K562 (cell line): ENCODE data around the gene SH3BGRL3. TPM values are rescaled to one million over a fixed set of nuclear protein-coding genes. Genes with fewer than 3 reads are reported as not detected.

Source experiments
- ATAC-seq: fragments of 200-7000 bp; cut with Tn5 transposase; 3 replicates; pipeline ENCODE4 v1.9.1; 2020; ENCODE audit warnings: moderate library complexity
- BruUV-seq: library from RNA; stranded (reverse); fragments of 400-500 nt; replicated peaks from 2 replicates; lab custom pipeline; 2021; lab: Mats Ljungman, UMichigan
- CTCF ChIA-PET: fragments of 300-600 bp; formaldehyde crosslinking; extraction: SDS; loops from one replicate; lab custom pipeline; 2021; ENCODE audit warnings: low intra/inter-chr PET ratio; lab: Yijun Ruan, JAX
- POLR2A ChIA-PET: fragments of 300-600, 350-650 bp; sonication (Branson Sonifier 250); formaldehyde crosslinking; extraction: SDS; loops from one replicate; lab custom pipeline; 2021; ENCODE audit warnings: antibody characterized with exemption, inconsistent platforms; lab: Yijun Ruan, JAX
- DNase-seq, 4 experiments: peaks; one replicate each; pipeline versions ENCODE4 v3.0.0 to v3.0.0-alpha.2; 2011 to 2018; ENCODE audit warnings: low spot score in 3 of 4, mixed read lengths in 3 of 4; ENCODE audit errors: extremely low read depth in 1 of 4
- FAIRE-seq: peaks from 2 replicates; lab custom pipeline; 2011; peaks lifted over from hg19 to GRCh38; lab: Jason Lieb, UNC
- H2AFZ ChIP-seq: 2 replicates; pipeline ENCODE4 v1.6.0; 2011; ENCODE audit warnings: low read depth, low read length, control low read depth, inconsistent platforms
- H3K27ac ChIP-seq: fragments of 200-600 bp; 3 replicates; pipeline ENCODE4 v1.8.0; 2011; ENCODE audit warnings: low read depth, mild to moderate bottlenecking, control low read depth, inconsistent platforms, low read length, moderate library complexity, mixed read lengths; ENCODE audit errors: extremely low read depth
- H3K27me3 ChIP-seq, 2 experiments: fragments of 300-600 bp in 1 of 2; 2 replicates in 1 of 2; 3 replicates in 1 of 2; pipeline versions ENCODE4 v1.6.0 to v1.8.0; 2011; ENCODE audit warnings: inconsistent platforms in 2 of 2, low read length in 2 of 2, mild to moderate bottlenecking in 1 of 2, mixed read lengths in 1 of 2, moderate library complexity in 1 of 2; ENCODE audit not compliant: control insufficient read depth in 2 of 2, insufficient read depth in 2 of 2
- H3K36me3 ChIP-seq: fragments of 300-600 bp; 3 replicates; pipeline ENCODE4 v1.8.0; 2011; ENCODE audit warnings: mild to moderate bottlenecking, low read length, inconsistent platforms; ENCODE audit not compliant: control insufficient read depth, insufficient read depth
- H3K4me1 ChIP-seq, 2 experiments: fragments of 200-600 bp in 1 of 2; replicated peaks in 1 of 2; 2 replicates in 1 of 2; 3 replicates in 1 of 2; pipeline versions ENCODE4 v1.5.1 to v1.8.0; 2011; ENCODE audit warnings: inconsistent platforms in 2 of 2, low read length in 2 of 2, mild to moderate bottlenecking in 1 of 2, mixed read lengths in 1 of 2, moderate library complexity in 1 of 2; ENCODE audit not compliant: control insufficient read depth in 2 of 2, insufficient read depth in 2 of 2
- H3K4me2 ChIP-seq: 2 replicates; pipeline ENCODE4 v1.6.1; 2011; ENCODE audit warnings: low read length, control low read depth, inconsistent platforms, mixed read lengths; ENCODE audit not compliant: insufficient read depth
- H3K4me3 ChIP-seq: fragments of 200-600 bp; sonication (generic), shearing (Covaris generic); 2 replicates; pipeline ENCODE4 v1.5.1; 2016; ENCODE audit warnings: control low read depth, inconsistent platforms
- H3K79me2 ChIP-seq: fragments of 200-600 bp; 3 replicates; pipeline ENCODE4 v1.8.0; 2011; ENCODE audit warnings: low read length, inconsistent platforms; ENCODE audit not compliant: control insufficient read depth, insufficient read depth
- H3K9ac ChIP-seq, 2 experiments: 2 replicates each; pipeline versions ENCODE4 v1.6.0 to v1.6.1; 2011; ENCODE audit warnings: low read depth in 2 of 2, low read length in 2 of 2, control low read depth in 1 of 2, inconsistent platforms in 1 of 2, mild to moderate bottlenecking in 1 of 2, mixed read lengths in 1 of 2; ENCODE audit not compliant: insufficient read depth in 1 of 2
- H3K9me1 ChIP-seq: one replicate; pipeline ENCODE4 v1.6.0; 2011; ENCODE audit warnings: inconsistent platforms, mild to moderate bottlenecking, low read length, moderate library complexity; ENCODE audit not compliant: control insufficient read depth, insufficient read depth
- H3K9me3 ChIP-seq: replicated peaks from 2 replicates; pipeline ENCODE4 v1.5.1; 2011; ENCODE audit warnings: low read depth, low read length, inconsistent platforms; ENCODE audit not compliant: control insufficient read depth, insufficient read depth
- H4K20me1 ChIP-seq: replicated peaks from 2 replicates; pipeline ENCODE4 v1.6.1; 2011; ENCODE audit warnings: low read length, inconsistent platforms, mixed read lengths; ENCODE audit not compliant: control insufficient read depth, insufficient read depth
- ARID3B ChIP-seq: fragments of 250-450 bp; sonication (Bioruptor Pico); IDR thresholded peaks from 2 replicates; pipeline ENCODE4 v1.4.0; 2020; ENCODE audit warnings: borderline replicate concordance
- CSDE1 ChIP-seq, 2 experiments: fragments of 450-650 bp; IDR thresholded peaks; 2 replicates each; pipeline ENCODE4 v1.6.1; 2016; ENCODE audit warnings: mild to moderate bottlenecking in 1 of 2
- FOXJ3 ChIP-seq: sonication (generic); formaldehyde crosslinking; IDR thresholded peaks from 2 replicates; pipeline ENCODE4 v1.4.0; 2020; ENCODE audit warnings: mild to moderate bottlenecking, missing genetic modification reagents
- GMEB1 ChIP-seq: fragments of 250-450 bp; sonication (Bioruptor Pico); IDR thresholded peaks from 2 replicates; pipeline ENCODE4 v1.4.0; 2020; ENCODE audit warnings: mild to moderate bottlenecking
- ILK ChIP-seq: fragments of 450-650 bp; IDR thresholded peaks from 2 replicates; pipeline ENCODE4 v1.6.1; 2016; ENCODE audit warnings: missing genetic modification characterization, low read depth, mild to moderate bottlenecking, missing compliant biosample characterization, moderate library complexity, borderline replicate concordance
- MEF2D ChIP-seq: conservative IDR thresholded peaks from 2 replicates; pipeline ENCODE4 v1.6.1; 2016; ENCODE audit warnings: low read depth, missing genetic modification characterization, missing compliant biosample characterization
- PKNOX1 ChIP-seq: fragments of 450-650 bp; IDR thresholded peaks from 2 replicates; pipeline ENCODE4 v1.6.1; 2016
- SIN3B ChIP-seq: fragments of 450-650 bp; IDR thresholded peaks from 2 replicates; pipeline ENCODE4 v1.6.1; 2017; ENCODE audit warnings: low read depth, mild to moderate bottlenecking, moderate library complexity
- TCFL5 ChIP-seq: fragments of 250-450 bp; sonication (Bioruptor Pico); conservative IDR thresholded peaks from 2 replicates; pipeline ENCODE4 v1.6.1; 2021; ENCODE audit warnings: mild to moderate bottlenecking, moderate library complexity, matching md5 sums
- ZNF584 ChIP-seq: fragments of 200-800 bp; sonication (Bioruptor generic); IDR thresholded peaks from 2 replicates; pipeline ENCODE4 v1.6.1; 2016; ENCODE audit warnings: low read depth, mild to moderate bottlenecking, missing genetic modification characterization, missing compliant biosample characterization
- ZNF707 ChIP-seq: fragments of 250-450 bp; sonication (Bioruptor Pico); conservative IDR thresholded peaks from 2 replicates; pipeline ENCODE4 v1.8.0; 2022; ENCODE audit warnings: inconsistent platforms, mild to moderate bottlenecking, moderate library complexity
- WGBS: fragments of 100-300 bp; shearing (Covaris generic); methylation state at CpG from one replicate; pipeline ENCODE4 v1.1.6; 2016; ENCODE audit warnings: low coverage, mixed read lengths; ENCODE audit not compliant: insufficient coverage; ENCODE audit errors: missing lambda C conversion rate; 5-methylcytosine and 5-hydroxymethylcytosine counted together
- in situ Hi-C: fragments of 300-500 bp; cut with MboI; formaldehyde crosslinking; loops from 4 replicates; pipeline ENCODE4 v1.15.0; 2018; ENCODE audit warnings: inconsistent platforms, mixed read lengths
- intact Hi-C: fragments of 100-400 bp; cut with micrococcal nuclease; formaldehyde crosslinking; loops from 2 replicates; pipeline ENCODE4 v1.14.2; 2022
- polyA plus RNA-seq, 8 experiments: library from polyadenylated mRNA; depleted of rRNA in 4 of 8; stranded (reverse) in 5 of 8; unstranded in 3 of 8; fragments of >200 nt; fragmentation: Nextera tagmentation in 2 of 8; fragmentation: Illumina TruSeq in 1 of 8; extraction: Ambion mirVana in 2 of 8; extraction: Trizol in 1 of 8; gene quantifications; 2 replicates each; pipeline versions ENCODE4 v1.2.1 to v1.2.3, GENCODE V29; 2011 to 2014; ENCODE audit warnings: inconsistent platforms in 1 of 8, missing spikeins in 1 of 8
- total RNA-seq, 7 experiments: library from RNA; depleted of rRNA in 6 of 7; stranded (reverse); fragments of >200 nt in 6 of 7; fragmentation: Illumina TruSeq in 2 of 7; extraction: Trizol in 2 of 7; gene quantifications; 2 replicates each; pipeline versions ENCODE4 v1.2.1 to v1.2.3, GENCODE V29; 2011 to 2021; ENCODE audit warnings: low replicate concordance in 1 of 7

The SH3BGRL3 gene
- total and polyA plus RNA-seq, 9 of the 15 experiments (the other 6 are each of a cell fraction or from before 2014, with no cell fraction given) = 30.3 to 140 (median 54.2) TPM

GRCh38 chr1:26233903-26234643 lies 45.8 kb upstream of the SH3BGRL3 start, which contains the start of gene CEP85 (continued):
- TF ChIP-seq TCFL5 = no peak; the same call in 1 of the 2 replicates
- TF ChIP-seq ZNF584 = no peak
- no peak for TF ChIP-seq CSDE1 (IDR thresholded peaks at IDR 0.05)
- peak; percentile 34; the same call in 1 of the 2 replicates for TF ChIP-seq PKNOX1
- no peak for TF ChIP-seq FOXJ3 (CRISPR knock-in tag)

- Histone ChIP-seq H3K27ac (peak overlapping the region; percentile 89), H3K27me3 (no peaks in the 10 kb centered on the region), H3K9me3 (no peaks in the 10 kb centered on the region), H4K20me1 (peaks cover 23% of the 10 kb centered on the region; the same call in 1 of the 2 replicates), H3K36me3 (peaks cover 28% of the 10 kb centered on the region), H3K4me3 (peak overlapping the region; percentile 76), H3K79me2 (peaks cover 62% of the 10 kb centered on the region), H3K4me2 (peak overlapping the region; percentile 98), H3K4me1 (peaks cover 12 to 22% of the 10 kb centered on the region in 2 experiments; a peak in 4 of 5 replicates), H3K9ac (peak overlapping the region; percentile 91 to 99), H2AFZ (peak overlapping the region; percentile 92), H3K9me1 (no peaks in the 10 kb centered on the region)
- FAIRE-seq (peak; percentile 52), DNase-seq (peak; percentile 52 to 79 (median 54)), ATAC-seq (peak; percentile 37)
- in situ Hi-C loops (no loop called here), intact Hi-C loops (loop anchor here (2.0 to 5.0 kb wide), 3 partner anchors 66 to 373 kb away; partner anchors contain the start of genes C1orf232, PDIK1L and ZNF593)
- WGBS = 0% methylated on average over 30 of the region's 30 CpGs
- ChIA-PET POLR2A (interaction anchor here (0.6 to 6.3 kb wide), 19 partner anchors 13 to 202 kb away, joined by 3 to 53 read pairs (median 5); partner anchors contain the start of genes SH3BGRL3 and ZNF593), CTCF (interaction anchor here (0.7 to 1.3 kb wide), 4 partner anchors 45 to 70 kb away, joined by 3 to 4 read pairs (median 3); partner anchors contain the start of gene ZNF593)
- no TSS peak for BruUV-seq
- TF ChIP-seq ZNF707 (CRISPR knock-in tag) = no peak
- no peak for TF ChIP-seq ILK (tag)
- no peak for TF ChIP-seq SIN3B
- 0 out of 2 replicates have a peak, but pooled peaks have one; percentile 43 for TF ChIP-seq MEF2D (tag)
- TF ChIP-seq ARID3B (CRISPR knock-in tag) = no peak
- TF ChIP-seq GMEB1 (CRISPR knock-in tag) = no peak
Observed at GRCh38 chr1:26234644-26235370, 45.1 kb upstream of the SH3BGRL3 start.
